ENCODE results near the gene ATP9A.
"Not testable (repeated sequence)": the region's sequence is repeated elsewhere in the genome, so short reads cannot be mapped to it uniquely, and the experiment has no call there.

The ATP9A gene

DNA sequence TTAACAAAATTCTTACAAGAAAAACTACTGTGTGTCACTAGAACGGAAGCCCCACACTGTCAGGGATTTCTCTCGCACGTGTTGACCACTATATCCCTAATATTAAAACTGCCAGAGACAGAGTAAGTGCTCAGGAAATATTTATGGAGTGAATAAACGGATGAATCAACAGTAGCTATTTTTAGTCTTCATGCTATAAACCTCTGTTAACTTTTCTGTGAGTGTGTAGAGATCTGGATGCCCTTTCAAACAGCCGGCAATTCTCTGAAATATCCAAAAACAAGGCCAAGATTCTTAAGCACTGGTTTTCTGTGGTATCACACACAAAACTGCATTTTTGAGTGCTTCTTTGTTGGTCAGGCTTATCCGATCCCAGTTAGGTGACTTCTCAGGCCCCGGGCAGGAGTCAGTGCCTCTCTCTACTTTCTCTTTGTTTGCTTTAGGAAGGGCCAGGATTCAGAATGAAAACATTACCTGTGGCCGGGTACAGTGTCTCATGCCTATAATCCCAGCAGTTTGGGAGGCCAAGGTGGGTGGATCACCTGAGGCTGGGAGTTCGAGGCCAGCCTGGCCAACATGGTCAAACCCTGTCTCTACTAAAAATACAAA is 15.7 kb downstream of the ATP9A start:
- no peak for DNase-seq

- DNase-seq: no peak
Measured at GRCh38 chr20:51750770-51751388, 17.3 kb downstream of the ATP9A start.

DNA sequence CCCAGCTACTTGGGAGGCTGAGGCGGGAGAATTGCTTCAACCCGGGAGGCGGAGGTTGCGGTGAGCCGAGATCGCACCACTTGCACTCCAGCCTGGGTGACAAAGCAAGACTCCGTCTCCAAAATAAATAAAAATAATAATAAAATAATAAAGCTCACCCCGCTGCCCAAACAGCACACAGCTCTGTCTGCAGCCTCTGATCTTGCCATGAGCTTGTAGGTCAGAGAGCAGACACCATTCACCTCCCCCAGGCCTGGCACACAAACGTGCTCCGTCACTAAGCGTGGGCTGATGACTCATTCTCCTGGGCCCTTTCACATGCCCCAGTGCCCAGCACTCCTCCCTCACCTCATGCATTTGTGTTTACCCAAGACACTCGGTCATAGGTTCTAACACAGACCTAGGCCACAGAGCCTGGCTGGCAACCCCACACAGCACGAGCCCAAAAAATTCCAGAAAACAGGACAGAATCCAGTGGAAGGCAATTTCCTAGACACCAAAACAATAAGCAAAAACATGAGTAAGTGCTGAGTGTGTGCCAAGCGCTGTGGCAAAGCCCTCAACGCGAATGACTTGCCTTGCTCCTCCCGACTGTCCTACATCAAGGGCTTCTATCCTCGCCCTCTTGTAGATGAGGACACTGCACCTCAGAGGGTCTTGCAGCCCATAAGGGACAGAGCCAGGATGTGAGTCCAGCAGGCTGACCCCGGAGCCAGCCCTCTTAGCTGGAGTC is 18.0 kb downstream of the ATP9A start:
- no peak for DNase-seq

DNA sequence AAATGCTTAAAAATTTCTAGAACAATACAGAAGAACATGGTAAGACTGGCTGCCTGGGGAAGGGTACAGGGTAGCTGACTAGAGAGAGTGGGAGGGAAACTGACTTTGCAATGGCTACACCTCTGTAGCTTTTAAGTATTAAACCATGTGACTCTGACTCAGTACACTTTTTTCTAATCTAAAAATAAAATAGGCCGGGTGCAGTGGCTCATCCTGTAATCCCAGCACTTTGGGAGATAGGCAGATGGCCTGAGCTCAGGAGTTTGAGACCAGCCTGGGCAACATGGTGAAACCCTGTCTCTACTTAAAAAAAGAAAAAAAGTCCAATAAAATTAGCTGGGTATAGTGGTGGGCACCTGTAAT is 18.5 kb downstream of the ATP9A start:
- DNase-seq: no peak

DNA sequence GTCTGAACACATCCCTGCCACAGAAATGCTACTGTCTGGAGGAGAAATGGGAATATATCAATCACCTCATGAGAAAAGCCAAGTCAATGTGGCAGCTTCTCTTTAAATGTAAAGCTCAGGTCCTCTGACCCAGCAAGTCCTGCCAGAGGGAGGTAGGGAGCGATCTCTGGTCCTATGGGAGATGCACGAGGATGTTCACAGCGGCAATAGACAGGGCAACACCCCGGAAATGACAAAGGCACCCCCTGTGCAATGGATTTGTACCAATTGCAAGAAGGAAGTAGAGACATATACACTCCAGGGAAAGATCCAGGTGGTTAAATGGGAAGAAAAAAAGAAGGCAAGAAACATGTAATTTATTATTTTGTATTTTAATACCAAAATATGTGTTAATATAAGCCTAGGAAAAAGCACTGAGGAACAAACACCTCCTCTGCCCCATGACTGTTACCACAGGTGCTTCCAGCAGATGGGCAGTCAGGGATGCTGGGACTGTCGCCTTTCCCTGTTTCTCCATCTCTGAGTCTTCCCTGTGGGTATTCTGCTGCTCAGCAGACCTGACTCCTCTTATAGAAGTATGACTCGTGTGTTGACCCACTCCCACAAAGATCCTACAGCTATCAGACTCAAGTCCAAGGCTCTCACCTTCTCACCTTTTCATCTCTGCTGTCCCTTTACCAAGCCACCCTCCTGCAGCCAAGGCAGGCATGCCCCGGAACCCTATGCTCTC is 20.8 kb downstream of the ATP9A start:
- DNase-seq: no peak

DNA sequence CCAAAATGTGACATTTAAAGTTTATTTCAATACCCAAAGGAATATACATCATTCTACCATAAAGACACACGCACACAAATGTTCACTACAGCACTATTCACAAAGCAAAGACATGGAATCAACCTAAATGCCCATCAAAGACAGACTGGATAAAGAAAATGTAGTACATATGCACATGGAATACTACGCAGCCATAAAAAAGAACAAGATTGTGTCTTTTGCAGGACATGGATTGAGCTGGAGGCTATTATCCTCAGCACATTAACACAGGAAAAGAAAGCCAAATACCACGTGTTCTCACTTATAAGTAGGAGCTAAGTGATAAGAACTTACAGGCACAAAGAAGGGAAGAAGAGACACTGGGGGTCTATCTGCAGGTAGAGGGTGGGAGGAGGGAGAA is 22.4 kb downstream of the ATP9A start:
- DNase-seq: no peak

- DNase-seq: no peak
Measured at GRCh38 chr20:51740838-51741237, 27.4 kb downstream of the ATP9A start.

DNA sequence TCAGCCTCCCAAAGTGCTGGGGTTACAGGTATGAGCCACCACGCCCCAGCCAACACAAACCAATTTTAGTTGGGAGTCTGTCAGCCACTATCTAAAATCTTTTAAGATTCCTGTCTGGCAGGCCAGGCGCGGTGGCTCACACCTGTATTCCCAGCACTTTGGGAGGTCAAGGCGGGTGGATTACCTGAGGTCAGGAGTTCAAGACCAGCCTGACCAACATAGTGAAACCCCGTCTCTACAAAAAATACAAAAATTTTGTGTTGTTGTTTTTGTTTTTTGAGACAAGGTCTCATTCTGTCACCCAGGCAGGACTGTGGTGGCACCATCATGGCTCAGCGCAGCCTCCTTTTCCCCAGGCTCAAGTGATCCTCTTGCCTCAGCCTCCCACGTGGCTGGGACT is 27.9 kb downstream of the ATP9A start:
- not testable (repeated sequence) for DNase-seq

- no peak for DNase-seq
Measured at GRCh38 chr20:51739722-51740249, 28.4 kb downstream of the ATP9A start.

DNA sequence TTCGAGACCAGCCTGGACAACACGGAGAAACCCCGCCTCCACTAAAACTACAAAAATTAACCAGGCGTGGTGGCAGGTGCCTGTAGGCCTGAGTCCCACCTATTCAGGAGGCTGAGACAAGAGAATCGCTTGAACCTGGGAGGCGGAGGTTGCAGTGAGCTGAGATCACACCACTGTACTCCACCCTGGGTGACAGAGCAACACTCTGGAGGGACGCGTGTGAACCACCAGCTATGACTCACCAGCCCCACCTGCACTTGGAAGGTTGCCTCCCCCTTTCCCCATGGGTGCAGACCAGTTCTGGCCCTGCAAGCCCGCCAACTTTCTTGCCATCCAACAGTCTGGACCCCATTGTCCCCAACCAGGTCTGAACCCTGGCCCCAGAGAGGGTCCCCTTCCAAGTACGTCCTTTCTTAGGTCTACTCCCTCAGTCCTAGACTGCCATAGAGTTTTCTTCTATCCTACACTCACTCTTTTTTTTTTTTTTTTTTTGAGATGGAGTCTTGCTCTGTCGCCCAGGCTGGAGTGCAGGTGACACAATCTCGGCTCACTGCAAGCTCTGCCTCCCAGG is 29.2 kb downstream of the ATP9A start:
- no peak for DNase-seq

GRCh38 chr20:51738261-51738660 is 29.9 kb downstream of the ATP9A start:
- not testable (repeated sequence) for DNase-seq

GRCh38 chr20:51736947-51737346 is 31.2 kb downstream of the ATP9A start:
- no peak for DNase-seq

DNA sequence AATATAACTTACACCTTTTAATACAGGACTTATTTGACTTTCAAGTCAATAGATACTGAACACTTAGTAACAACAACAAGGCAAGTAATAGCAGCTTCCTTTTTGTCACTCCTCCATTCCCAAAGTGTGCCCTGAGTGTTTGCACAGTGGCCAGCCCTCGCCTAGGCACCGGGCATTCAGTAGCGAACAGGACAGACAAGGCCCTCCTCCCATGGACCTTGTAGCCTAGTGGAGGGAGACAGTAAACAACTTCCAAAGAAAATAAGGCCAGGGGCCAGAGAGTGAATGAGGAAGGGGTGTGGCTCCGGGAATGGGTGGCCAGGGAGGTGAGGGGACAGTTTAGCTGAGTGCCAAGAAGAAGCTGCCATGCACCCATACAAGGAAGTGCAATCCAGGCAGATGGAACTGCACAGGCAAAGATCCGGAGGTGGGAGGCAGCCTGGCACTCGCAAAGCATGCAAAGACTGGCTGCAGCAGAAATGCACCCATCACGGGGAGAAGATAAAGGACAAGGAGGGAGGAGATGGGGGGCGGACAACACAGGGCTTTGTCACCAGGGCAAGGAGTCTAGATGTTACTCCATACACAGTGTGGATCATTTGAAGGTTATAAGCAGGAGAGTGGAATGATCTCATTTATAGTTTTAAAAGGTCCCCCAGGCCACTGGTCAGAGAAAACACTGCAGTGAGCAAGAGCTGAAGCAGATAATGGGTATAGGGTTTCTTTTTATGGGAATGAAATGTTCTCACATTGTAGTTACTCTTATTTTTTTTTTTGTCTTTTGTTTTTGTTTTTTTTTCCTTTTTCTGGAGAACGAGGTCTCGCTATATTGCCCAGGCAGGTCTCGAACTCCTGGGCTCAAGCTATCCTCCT is 32.2 kb downstream of the ATP9A start:
- no peak for DNase-seq

GRCh38 chr20:51734876-51735720 is 33.1 kb downstream of the ATP9A start:
- no peak for DNase-seq

- no peak for DNase-seq
Measured at GRCh38 chr20:51733070-51733469, 35.1 kb downstream of the ATP9A start.

- DNase-seq: no peak
Measured at GRCh38 chr20:51732096-51732791, 35.9 kb downstream of the ATP9A start.

DNA sequence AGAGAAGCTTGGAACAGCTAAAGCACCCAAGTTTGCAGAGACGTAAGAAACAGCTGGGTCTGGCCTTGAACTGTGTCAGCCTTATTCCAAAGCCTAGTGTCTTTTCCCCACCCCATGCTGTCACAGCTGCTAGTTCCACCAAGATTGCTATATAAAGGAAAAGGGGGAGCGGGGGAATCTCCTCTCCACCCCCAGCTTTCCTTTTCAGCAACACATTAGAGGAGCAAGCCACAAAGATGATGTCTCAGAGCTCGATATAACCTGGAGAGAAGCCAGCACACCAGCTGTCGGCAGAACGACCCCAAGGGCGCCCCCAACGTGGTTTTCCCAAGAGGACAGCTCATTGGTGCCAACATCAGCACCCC is 36.5 kb downstream of the ATP9A start:
- DNase-seq: no peak

- DNase-seq: no peak
Measured at GRCh38 chr20:51729771-51730170, 38.4 kb downstream of the ATP9A start.

DNA sequence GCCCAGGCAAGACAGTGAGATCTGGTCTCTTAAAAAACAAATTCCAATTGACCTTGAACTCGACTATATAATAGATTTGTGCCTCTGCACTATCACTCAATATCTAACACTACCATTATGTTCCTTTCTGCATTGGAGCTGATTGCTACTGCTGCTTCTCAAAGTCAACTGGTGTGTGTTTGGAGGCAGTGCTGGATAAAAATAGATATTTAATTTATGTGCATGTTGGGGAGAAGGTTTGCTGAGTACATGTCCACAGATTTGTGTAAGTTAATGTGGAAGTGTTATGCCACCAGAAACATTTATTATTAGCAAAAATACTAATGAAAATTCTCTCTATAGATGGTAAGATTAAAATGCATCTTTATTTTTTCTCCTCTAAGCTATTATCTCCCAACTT is 39.5 kb downstream of the ATP9A start:
- DNase-seq: no peak

DNA sequence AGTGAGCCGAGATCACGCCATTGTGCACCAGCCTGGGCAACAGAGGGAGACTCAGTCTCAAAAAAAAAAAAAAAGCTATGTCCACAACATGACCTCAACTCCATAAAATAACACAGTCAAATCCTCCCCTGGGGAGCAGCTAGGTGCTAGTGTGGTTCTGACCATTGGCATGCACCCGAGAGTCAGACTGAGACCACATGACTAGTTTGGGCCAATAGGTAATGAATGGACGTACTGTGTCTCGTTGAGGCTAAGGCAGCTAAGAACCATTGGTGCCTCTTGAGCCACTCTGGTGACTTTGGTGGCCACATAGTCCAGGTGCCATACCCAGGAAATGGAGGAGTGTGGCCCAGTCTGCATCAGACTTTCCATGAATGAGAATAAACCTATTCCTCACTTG is 40.3 kb downstream of the ATP9A start:
- no peak for DNase-seq

All from activated CD8-positive, alpha-beta memory T cell treated with anti-CD3 and anti-CD28 coated beads, Interleukin-2, amount 50 U/mL, for 48 hours (primary cell).